Activated CD8-positive, alpha-beta memory T cell treated with anti-CD3 and anti-CD28 coated beads for 36 hours (primary cell): ENCODE data around the gene DERL2. TPM values are rescaled to one million over a fixed set of nuclear protein-coding genes. Genes with fewer than 3 reads are reported as not detected.

ENCODE experiments used
- CTCF ChIA-PET: fragments of 350-600 bp; sonication (Branson Sonifier 250); formaldehyde crosslinking; loops from one replicate; lab custom pipeline; 2021; ENCODE audit warnings: antibody characterized with exemption; lab: Charles Lee
- POLR2A ChIA-PET: fragments of 350-600 bp; sonication (Branson Sonifier 250); formaldehyde crosslinking; loops from one replicate; lab custom pipeline; 2021; ENCODE audit warnings: antibody characterized with exemption; lab: Charles Lee
- total RNA-seq, 2 experiments: library from RNA; stranded (reverse); gene quantifications; one replicate each; pipeline ENCODE4 v1.2.3, GENCODE V29; 2021

Gene DERL2
- 10 to 100 TPM; 87.5 to 89.4 TPM for total RNA-seq

GRCh38 chr17:5485270-5486205, at the start of gene DERL2:
DERL2 (minus strand) TSS chr17:5486178; CDS start chr17:5486161, 17 bp downstream.
- CTCF ChIA-PET = interaction anchor here (0.5 to 1.3 kb wide), 5 partner anchors 10 to 1718 kb away, joined by 3 to 4 read pairs (median 3); partner anchors contain the start of genes NUP88 and RPAIN

GRCh38 chr17:5535436-5535835, 49.5 kb upstream of the DERL2 start:
- ChIA-PET CTCF (interaction anchor here (0.6 kb wide), 1 partner anchor 286 kb away, joined by 4 read pairs; no protein-coding TSS in a partner anchor), POLR2A (no interaction called here)

More at GRCh38 chr17:5485270-5486205, at the start of gene DERL2:
- POLR2A ChIA-PET = interaction anchor here (0.5 to 1.7 kb wide), 7 partner anchors 7 to 142 kb away, joined by 3 to 9 read pairs (median 3); partner anchors contain the start of genes C1QBP and DHX33

- CTCF ChIA-PET = interaction anchor here (1.0 kb wide), 1 partner anchor 114 kb away, joined by 3 read pairs; the partner anchor contains the start of gene NUP88
- POLR2A ChIA-PET = interaction anchor here (0.7 kb wide), 1 partner anchor 63 kb away, joined by 3 read pairs; no protein-coding TSS in a partner anchor
Observed at GRCh38 chr17:5533486-5534315, 47.7 kb upstream of the DERL2 start.

GRCh38 chr17:5532581-5532980, 46.6 kb upstream of the DERL2 start:
- POLR2A ChIA-PET = no interaction called here
- CTCF ChIA-PET = interaction anchor here (1.0 kb wide), 1 partner anchor 113 kb away, joined by 3 read pairs; the partner anchor contains the start of gene NUP88

- ChIA-PET POLR2A (no interaction called here), CTCF (no interaction called here)
Observed at GRCh38 chr17:5531085-5531418, 45.1 kb upstream of the DERL2 start.

DNA sequence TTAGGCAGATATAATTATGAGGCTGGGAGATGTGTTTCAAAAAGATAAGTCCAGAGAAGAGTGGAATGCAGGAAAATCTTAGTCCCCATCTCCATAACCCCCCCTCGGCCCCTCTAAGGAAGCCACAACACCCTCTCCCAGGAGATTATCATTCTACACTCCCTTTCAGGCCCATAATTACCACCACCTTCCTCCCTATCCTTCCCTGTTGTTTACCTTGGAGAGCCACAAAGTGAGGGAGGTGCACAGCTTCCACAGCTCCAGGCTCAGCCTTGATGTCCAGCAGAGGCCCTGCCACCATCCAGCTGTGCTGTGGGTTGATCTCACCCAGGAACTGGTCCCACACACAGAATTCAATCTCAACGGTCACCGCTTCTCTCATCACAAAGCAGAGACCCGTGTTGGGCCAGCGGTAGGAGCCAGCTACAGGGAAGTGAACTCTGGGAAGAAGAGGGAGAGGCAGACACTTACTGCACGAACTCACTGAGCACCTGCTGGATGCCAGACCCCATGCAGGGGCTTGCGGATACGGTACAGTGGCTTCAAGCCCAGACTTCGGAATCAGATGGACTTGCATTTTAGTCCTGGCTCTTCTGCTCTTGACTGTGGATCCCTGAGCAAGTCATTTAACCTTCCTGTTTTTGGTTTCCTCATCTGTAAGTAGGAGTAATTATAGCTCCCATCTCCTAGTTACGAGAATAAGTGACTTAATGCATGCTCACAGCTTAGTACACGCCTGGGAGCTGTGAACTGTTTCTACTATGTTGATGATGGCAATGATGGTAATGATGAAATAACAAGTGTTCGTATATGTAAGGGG, 44.5 kb upstream of the DERL2 start:
- POLR2A ChIA-PET = no interaction called here
- CTCF ChIA-PET = no interaction called here

DNA sequence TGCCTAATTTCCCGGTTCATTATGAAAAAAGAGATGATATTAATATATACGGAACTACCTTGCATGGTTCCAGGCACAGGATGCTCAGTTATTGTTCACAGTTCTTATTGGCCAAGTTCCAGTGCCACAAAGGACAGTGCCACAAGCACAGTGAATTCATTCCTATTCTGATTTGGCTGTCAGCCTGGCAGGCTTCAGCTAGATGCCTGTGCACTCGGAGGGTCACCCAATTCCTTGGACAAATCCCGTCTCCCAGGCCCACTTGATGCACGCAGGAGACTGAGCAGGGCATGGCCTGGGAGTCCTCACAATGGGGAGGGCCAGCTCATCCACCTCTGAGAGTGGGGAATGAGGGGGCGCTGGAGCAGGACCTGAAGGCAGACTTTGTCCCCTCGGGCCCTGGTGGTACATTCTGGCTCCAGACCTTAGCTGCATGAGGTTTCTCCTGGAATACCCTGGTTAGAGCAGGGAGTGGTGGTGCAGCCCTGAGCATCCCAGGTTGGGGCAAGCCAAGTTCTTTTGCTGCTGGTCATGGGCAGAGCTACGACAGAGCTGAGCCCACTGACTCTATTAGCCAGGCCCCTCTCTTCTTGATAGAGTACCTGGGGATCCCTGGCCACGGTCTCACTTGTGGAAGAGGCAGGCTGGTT, 41.7 kb upstream of the DERL2 start:
- ChIA-PET POLR2A (interaction anchor here (0.8 to 1.9 kb wide), 2 partner anchors 42 to 108 kb away, joined by 3 to 4 read pairs; partner anchors contain the start of genes DERL2, NUP88 and RPAIN), CTCF (interaction anchor here (0.5 to 0.6 kb wide), 2 partner anchors 890 to 1404 kb away, joined by 3 to 4 read pairs; no protein-coding TSS in a partner anchor)

DNA sequence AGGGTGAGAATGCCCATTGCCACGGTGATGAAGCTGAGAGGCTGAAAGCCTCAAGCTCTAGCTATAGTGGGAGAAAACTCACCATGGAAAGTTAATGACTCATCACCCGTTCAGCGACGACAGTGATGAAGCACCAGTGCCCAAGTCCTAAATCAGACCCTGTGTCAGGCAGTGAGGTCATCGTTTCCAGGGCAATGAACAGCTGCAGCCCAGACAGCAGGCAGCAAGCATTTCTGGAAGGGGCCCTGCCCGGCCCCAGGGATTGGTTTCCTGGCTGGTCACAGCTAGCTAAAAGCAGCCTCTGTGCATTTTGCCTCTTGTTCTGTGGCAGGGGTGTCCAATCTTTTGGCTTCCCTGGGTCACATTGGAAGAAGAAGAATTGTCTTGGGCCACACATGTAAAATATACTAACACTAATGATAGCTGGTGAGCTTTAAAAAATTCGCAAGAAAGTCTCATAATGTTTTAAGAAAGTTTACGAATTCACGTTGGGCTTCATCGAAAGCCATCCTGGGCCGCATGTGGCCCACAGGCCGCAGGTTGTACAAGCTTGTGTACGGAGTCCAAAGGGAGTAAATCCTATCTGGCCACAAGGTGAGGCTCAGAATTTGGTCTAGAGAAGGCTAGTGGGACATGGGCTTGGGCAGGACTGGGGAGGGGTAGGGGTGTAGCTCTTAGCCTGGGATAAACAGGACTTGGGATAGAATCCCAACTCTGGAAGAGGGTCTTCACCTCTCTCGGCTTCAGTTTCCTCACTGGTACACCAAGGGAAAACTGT, 41.0 kb upstream of the DERL2 start:
- POLR2A ChIA-PET = interaction anchor here (0.6 to 1.9 kb wide), 3 partner anchors 41 to 108 kb away, joined by 3 to 5 read pairs (median 4); partner anchors contain the start of genes DERL2, NUP88 and RPAIN
- CTCF ChIA-PET = interaction anchor here (0.5 kb wide), 1 partner anchor 891 kb away, joined by 3 read pairs; no protein-coding TSS in a partner anchor

DNA sequence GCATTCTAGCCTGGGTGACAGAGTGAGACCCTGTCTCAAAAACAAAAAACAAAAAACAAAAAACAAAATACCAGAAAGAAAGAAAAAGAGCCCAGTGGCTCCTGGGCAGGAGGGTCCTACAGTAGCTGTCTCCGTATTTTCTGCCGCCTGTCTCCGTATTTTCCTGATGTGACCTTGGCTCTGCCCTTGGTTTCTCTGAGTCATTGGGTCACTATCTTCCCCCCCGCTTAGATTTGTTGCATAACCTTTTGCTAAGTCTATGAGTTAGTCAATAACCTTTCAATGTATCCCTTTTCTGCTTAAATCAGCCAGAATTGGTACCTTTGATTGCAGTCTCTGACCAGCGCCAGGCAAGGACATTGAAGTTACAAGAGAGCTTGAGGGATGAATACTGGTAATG, 37.3 kb upstream of the DERL2 start:
- ChIA-PET CTCF (no interaction called here), POLR2A (no interaction called here)

- POLR2A ChIA-PET = no interaction called here
- CTCF ChIA-PET = no interaction called here
Observed at GRCh38 chr17:5522476-5522875, 36.5 kb upstream of the DERL2 start.

DNA sequence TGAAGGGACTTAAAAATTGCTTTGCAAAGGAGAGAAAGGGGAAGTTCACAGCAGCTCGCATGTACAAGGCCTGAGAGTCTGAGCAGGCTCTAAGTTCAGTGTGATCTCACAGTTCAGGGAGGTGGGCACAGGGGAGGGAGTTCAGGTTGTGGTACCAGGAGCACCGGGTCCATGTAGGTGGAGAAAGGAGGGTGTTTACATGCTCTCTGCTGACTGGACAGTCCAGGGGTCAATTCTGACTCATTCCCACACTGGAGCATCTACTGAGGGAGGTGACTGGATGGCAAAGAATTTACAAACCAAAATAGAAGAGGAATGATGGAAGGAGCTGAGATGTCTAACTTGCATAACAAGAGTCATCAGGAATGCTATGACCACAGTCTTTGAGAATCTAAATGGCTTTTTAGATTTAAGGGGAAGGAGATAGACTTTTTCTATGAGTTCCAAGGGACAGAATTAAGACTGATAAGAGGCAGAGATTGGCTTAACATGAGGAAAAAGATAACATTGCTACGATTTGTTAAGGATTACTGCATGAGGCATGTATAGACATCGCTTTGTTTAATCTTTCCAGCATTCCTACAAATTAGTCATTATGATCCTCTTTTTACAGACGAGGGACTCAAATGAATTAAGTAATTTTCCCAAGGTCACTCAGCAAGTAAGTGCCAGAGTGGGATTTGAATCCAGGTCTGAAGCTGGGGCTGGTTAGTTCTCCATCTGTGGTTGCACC, 30.2 kb upstream of the DERL2 start:
- ChIA-PET POLR2A (no interaction called here), CTCF (no interaction called here)

DNA sequence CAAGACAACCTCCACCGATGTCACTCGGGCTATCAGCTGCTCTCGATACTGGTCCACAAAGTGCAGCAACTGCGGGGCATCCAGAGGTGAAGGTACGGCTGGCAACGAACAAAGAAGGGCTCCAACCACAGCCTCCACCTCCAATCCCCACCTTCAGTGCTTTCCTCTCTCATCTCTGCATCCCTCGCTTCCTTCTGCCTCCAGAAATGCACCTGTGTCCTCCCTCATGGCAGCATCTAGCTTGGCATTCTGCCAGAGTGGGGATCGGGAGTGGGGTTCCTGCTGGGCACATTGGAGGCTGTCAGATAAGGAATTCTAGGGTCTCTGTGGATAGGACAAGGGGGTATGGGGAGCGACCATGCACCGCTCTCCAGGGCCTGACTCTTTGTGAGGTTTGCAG, 29.0 kb upstream of the DERL2 start:
- ChIA-PET POLR2A (no interaction called here), CTCF (no interaction called here)

- ChIA-PET CTCF (no interaction called here), POLR2A (no interaction called here)
Observed at GRCh38 chr17:5513628-5514027, 27.6 kb upstream of the DERL2 start.

- CTCF ChIA-PET = interaction anchor here (1.1 kb wide), 1 partner anchor 11 kb away, joined by 3 read pairs; a partner anchor contains a TSS
- POLR2A ChIA-PET = no interaction called here
Observed at GRCh38 chr17:5511401-5512225, 25.6 kb upstream of the DERL2 start.

DNA sequence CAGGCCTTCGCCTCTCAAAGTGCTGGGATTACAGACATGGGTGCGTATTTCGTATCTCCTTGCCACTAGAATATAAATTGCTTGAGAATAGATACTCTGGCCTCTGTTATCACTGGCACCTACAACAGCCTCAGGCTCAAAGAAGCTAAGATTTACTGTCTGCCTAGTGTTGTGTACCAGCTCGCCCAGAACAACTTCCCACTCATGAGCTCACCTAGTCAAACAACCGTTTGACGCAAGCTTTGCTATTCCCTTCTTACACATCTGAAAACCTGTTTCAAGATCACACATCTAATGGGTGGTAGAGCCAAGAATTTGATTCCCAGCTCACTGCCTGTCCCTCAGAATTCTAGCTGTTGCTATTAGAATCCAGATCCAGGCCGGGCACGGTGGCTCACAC, 24.8 kb upstream of the DERL2 start:
- ChIA-PET POLR2A (no interaction called here), CTCF (interaction anchor here (1.1 kb wide), 1 partner anchor 10 kb away, joined by 3 read pairs; a partner anchor contains a TSS)

- CTCF ChIA-PET = no interaction called here
- POLR2A ChIA-PET = no interaction called here
Observed at GRCh38 chr17:5509482-5509881, 23.5 kb upstream of the DERL2 start.
